WTC11 (cell line): ENCODE measurements around the gene FAM24A. TPM values are rescaled to one million over a fixed set of nuclear protein-coding genes. Genes with fewer than 3 reads are reported as not detected.

Experiments used
- ATAC-seq: fragments of 200-7000 bp; cut with Tn5 transposase; 2 replicates; pipeline ENCODE4 v1.10.0; 2021; ENCODE audit warnings: mild to moderate bottlenecking, moderate library complexity
- CTCF ChIA-PET: fragments of 300-600 bp; sonication (Branson Sonifier 250); formaldehyde crosslinking; loops from one replicate; lab custom pipeline; 2021; ENCODE audit warnings: antibody characterized with exemption; lab: Charles Lee
- POLR2A ChIA-PET: fragments of 350-600 bp; sonication (Branson Sonifier 250); formaldehyde crosslinking; loops from one replicate; lab custom pipeline; 2021; ENCODE audit warnings: antibody characterized with exemption; lab: Charles Lee
- DNase-seq: peaks from one replicate; pipeline ENCODE4 v3.0.0; 2021; ENCODE audit warnings: low spot score
- H3K27ac Mint-ChIP-seq: 2 replicates; pipeline ENCODE4 v1.8.0; 2021; ENCODE audit warnings: mixed read lengths
- H3K27me3 Mint-ChIP-seq: 2 replicates; pipeline ENCODE4 v1.8.0; 2021; ENCODE audit warnings: low read depth, mild to moderate bottlenecking, moderate library complexity, mixed read lengths
- H3K36me3 Mint-ChIP-seq: 2 replicates; pipeline ENCODE4 v1.8.0; 2021; ENCODE audit warnings: mixed read lengths
- H3K4me1 Mint-ChIP-seq: 2 replicates; pipeline ENCODE4 v1.8.0; 2022; ENCODE audit warnings: mixed read lengths
- H3K4me3 Mint-ChIP-seq: 2 replicates; pipeline ENCODE4 v1.8.0; 2021; ENCODE audit warnings: mild to moderate bottlenecking, moderate library complexity, mixed read lengths
- H3K9me3 Mint-ChIP-seq: 2 replicates; pipeline ENCODE4 v1.8.0; 2021; ENCODE audit warnings: mixed read lengths
- ATF2 ChIP-seq: sonication (generic); formaldehyde crosslinking; IDR thresholded peaks from 2 replicates; pipeline ENCODE4 v1.8.1; 2022; ENCODE audit warnings: low read depth, missing genetic modification reagents, borderline replicate concordance
- CBFB ChIP-seq: sonication (generic); formaldehyde crosslinking; IDR thresholded peaks from 2 replicates; pipeline ENCODE4 v1.8.1; 2022; ENCODE audit warnings: mild to moderate bottlenecking, low read depth, missing genetic modification reagents
- ESRRA ChIP-seq: sonication (generic); formaldehyde crosslinking; IDR thresholded peaks from 2 replicates; pipeline ENCODE4 v1.8.1; 2022; ENCODE audit warnings: mild to moderate bottlenecking, missing genetic modification reagents, borderline replicate concordance
- HMGA2 ChIP-seq: fragments of 250-450 bp; sonication (Bioruptor Pico); IDR thresholded peaks from 2 replicates; pipeline ENCODE4 v1.4.0; 2021; ENCODE audit warnings: mild to moderate bottlenecking, moderate library complexity
- MAX ChIP-seq: sonication (generic); formaldehyde crosslinking; IDR thresholded peaks from 2 replicates; pipeline ENCODE4 v1.8.0; 2022; ENCODE audit warnings: mild to moderate bottlenecking, missing genetic modification reagents
- NR3C1 ChIP-seq: sonication (generic); formaldehyde crosslinking; conservative IDR thresholded peaks from 2 replicates; pipeline ENCODE4 v1.8.1; 2023; ENCODE audit warnings: low read depth, mild to moderate bottlenecking, missing genetic modification reagents
- SMAD4 ChIP-seq: sonication (generic); formaldehyde crosslinking; IDR thresholded peaks from 2 replicates; pipeline ENCODE4 v1.8.0; 2022; ENCODE audit warnings: mild to moderate bottlenecking, missing genetic modification reagents
- ZBTB21 ChIP-seq: sonication (generic); formaldehyde crosslinking; IDR thresholded peaks from 2 replicates; pipeline ENCODE4 v1.8.1; 2023; ENCODE audit warnings: mild to moderate bottlenecking, missing genetic modification reagents, borderline replicate concordance
- ZNF232 ChIP-seq: sonication (generic); formaldehyde crosslinking; IDR thresholded peaks from 2 replicates; pipeline ENCODE4 v1.8.0; 2022; ENCODE audit warnings: mild to moderate bottlenecking, missing genetic modification reagents
- ZNF281 ChIP-seq: sonication (generic); formaldehyde crosslinking; IDR thresholded peaks from 2 replicates; pipeline ENCODE4 v1.8.0; 2023; ENCODE audit warnings: mild to moderate bottlenecking, missing genetic modification reagents
- ZNF512 ChIP-seq: sonication (generic); formaldehyde crosslinking; IDR thresholded peaks from 2 replicates; pipeline ENCODE4 v1.8.1; 2022; ENCODE audit warnings: missing genetic modification reagents, borderline replicate concordance
- total RNA-seq: library from RNA; stranded (reverse); gene quantifications from 3 replicates; pipeline ENCODE4 v1.2.3, GENCODE V29; 2021
- TF ChIP-seq, protein P1 (sequence below): fragments of 250-450 bp; sonication (Bioruptor Pico); IDR thresholded peaks from 2 replicates; pipeline ENCODE4 v1.9.0; 2021; ENCODE audit warnings: mild to moderate bottlenecking
- TF ChIP-seq, protein P2 (sequence below): sonication (generic); formaldehyde crosslinking; IDR thresholded peaks from 2 replicates; pipeline ENCODE4 v1.8.0; 2023; ENCODE audit warnings: missing genetic modification reagents, mild to moderate bottlenecking, borderline replicate concordance

The FAM24A gene
- total RNA-seq, 1 experiment from 2014 or later: not detected

GRCh38 chr10:122953902-122954730 lies 43.7 kb downstream of the FAM24A start, which contains the start of gene C10orf88 (continued):
- TF ChIP-seq, protein P1, sequence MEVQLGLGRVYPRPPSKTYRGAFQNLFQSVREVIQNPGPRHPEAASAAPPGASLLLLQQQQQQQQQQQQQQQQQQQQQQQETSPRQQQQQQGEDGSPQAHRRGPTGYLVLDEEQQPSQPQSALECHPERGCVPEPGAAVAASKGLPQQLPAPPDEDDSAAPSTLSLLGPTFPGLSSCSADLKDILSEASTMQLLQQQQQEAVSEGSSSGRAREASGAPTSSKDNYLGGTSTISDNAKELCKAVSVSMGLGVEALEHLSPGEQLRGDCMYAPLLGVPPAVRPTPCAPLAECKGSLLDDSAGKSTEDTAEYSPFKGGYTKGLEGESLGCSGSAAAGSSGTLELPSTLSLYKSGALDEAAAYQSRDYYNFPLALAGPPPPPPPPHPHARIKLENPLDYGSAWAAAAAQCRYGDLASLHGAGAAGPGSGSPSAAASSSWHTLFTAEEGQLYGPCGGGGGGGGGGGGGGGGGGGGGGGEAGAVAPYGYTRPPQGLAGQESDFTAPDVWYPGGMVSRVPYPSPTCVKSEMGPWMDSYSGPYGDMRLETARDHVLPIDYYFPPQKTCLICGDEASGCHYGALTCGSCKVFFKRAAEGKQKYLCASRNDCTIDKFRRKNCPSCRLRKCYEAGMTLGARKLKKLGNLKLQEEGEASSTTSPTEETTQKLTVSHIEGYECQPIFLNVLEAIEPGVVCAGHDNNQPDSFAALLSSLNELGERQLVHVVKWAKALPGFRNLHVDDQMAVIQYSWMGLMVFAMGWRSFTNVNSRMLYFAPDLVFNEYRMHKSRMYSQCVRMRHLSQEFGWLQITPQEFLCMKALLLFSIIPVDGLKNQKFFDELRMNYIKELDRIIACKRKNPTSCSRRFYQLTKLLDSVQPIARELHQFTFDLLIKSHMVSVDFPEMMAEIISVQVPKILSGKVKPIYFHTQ: no peak
- TF ChIP-seq HMGA2 (no peak), ESRRA (CRISPR knock-in tag) (peak; percentile 94), ZNF512 (CRISPR knock-in tag) (no peak), MAX (CRISPR knock-in tag) (peak; percentile 100), ATF2 (CRISPR knock-in tag) (peak; percentile 21; the same call in 1 of the 2 replicates), ZBTB21 (CRISPR knock-in tag) (peak; percentile 97)

GRCh38 chr10:122954731-122955050 lies 44.3 kb downstream of the FAM24A start:
- POLR2A ChIA-PET: interaction anchor here (1.4 kb wide), 1 partner anchor 75 kb away, joined by 3 read pairs; no protein-coding TSS in a partner anchor
- CTCF ChIA-PET: interaction anchor here (1.6 kb wide), 1 partner anchor 28 kb away, joined by 4 read pairs; no protein-coding TSS in a partner anchor

More at GRCh38 chr10:122954731-122955050, 44.3 kb downstream of the FAM24A start:
- Mint-ChIP-seq H3K4me3 (peak overlapping the region; percentile 73; the same call in 1 of the 2 replicates), H3K36me3 (peaks cover 9% of the 10 kb centered on the region; the same call in 1 of the 2 replicates), H3K4me1 (peaks cover 11% of the 10 kb centered on the region), H3K9me3 (peaks cover 16% of the 10 kb centered on the region), H3K27me3 (peaks cover 47% of the 10 kb centered on the region), H3K27ac (no peak overlapping the region)
- no peak for DNase-seq
- no peak for ATAC-seq
- TF ChIP-seq ZNF232 (CRISPR knock-in tag) (no peak), NR3C1 (peak; percentile 51; the same call in 1 of the 2 replicates), ZNF512 (CRISPR knock-in tag) (no peak), CBFB (CRISPR knock-in tag) (no peak), HMGA2 (no peak), ZNF281 (no peak), SMAD4 (CRISPR knock-in tag) (no peak)
- TF ChIP-seq, protein P2, sequence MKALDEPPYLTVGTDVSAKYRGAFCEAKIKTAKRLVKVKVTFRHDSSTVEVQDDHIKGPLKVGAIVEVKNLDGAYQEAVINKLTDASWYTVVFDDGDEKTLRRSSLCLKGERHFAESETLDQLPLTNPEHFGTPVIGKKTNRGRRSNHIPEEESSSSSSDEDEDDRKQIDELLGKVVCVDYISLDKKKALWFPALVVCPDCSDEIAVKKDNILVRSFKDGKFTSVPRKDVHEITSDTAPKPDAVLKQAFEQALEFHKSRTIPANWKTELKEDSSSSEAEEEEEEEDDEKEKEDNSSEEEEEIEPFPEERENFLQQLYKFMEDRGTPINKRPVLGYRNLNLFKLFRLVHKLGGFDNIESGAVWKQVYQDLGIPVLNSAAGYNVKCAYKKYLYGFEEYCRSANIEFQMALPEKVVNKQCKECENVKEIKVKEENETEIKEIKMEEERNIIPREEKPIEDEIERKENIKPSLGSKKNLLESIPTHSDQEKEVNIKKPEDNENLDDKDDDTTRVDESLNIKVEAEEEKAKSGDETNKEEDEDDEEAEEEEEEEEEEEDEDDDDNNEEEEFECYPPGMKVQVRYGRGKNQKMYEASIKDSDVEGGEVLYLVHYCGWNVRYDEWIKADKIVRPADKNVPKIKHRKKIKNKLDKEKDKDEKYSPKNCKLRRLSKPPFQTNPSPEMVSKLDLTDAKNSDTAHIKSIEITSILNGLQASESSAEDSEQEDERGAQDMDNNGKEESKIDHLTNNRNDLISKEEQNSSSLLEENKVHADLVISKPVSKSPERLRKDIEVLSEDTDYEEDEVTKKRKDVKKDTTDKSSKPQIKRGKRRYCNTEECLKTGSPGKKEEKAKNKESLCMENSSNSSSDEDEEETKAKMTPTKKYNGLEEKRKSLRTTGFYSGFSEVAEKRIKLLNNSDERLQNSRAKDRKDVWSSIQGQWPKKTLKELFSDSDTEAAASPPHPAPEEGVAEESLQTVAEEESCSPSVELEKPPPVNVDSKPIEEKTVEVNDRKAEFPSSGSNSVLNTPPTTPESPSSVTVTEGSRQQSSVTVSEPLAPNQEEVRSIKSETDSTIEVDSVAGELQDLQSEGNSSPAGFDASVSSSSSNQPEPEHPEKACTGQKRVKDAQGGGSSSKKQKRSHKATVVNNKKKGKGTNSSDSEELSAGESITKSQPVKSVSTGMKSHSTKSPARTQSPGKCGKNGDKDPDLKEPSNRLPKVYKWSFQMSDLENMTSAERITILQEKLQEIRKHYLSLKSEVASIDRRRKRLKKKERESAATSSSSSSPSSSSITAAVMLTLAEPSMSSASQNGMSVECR (CRISPR knock-in tag): no peak
